Right lobe of liver (tissue), 6 donors: ENCODE measurements around the gene FGD5. TPM values are rescaled to one million over a fixed set of nuclear protein-coding genes. Genes with fewer than 3 reads are reported as not detected.

ENCODE experiments used
- ATAC-seq, 4 donors: fragments of 200-7000 bp; cut with Tn5 transposase; one replicate each; pipeline ENCODE4 v1.9.1; 2020; ENCODE audit warnings: mild to moderate bottlenecking in 4 of 4, moderate library complexity in 4 of 4
- DNase-seq, 3 donors: peaks; one replicate each; pipeline ENCODE4 v3.0.0-alpha.2; 2020
- H3K27ac ChIP-seq, 3 donors: fragments of 200-600 bp; one replicate each; pipeline ENCODE4 v1.8.0; 2022
- H3K27me3 ChIP-seq, 2 donors: fragments of 200-600 bp; one replicate each; pipeline ENCODE4 v1.8.0; 2022
- H3K36me3 ChIP-seq, 4 donors: fragments of 200-600 bp; sonication (generic) in 1 of 4; one replicate each; pipeline versions ENCODE4 v1.5.1 to v1.8.0; 2017 to 2022; ENCODE audit warnings: control low read depth in 1 of 4
- H3K4me1 ChIP-seq, 4 donors: fragments of 200-600 bp; sonication (generic) in 1 of 4; one replicate each; pipeline versions ENCODE4 v1.5.1 to v1.8.0; 2017 to 2022; ENCODE audit warnings: control low read depth in 1 of 4
- H3K4me3 ChIP-seq, 3 donors: fragments of 200-600 bp; one replicate each; pipeline ENCODE4 v1.8.0; 2022
- H3K9me3 ChIP-seq, 4 donors: fragments of 200-600 bp; sonication (generic) in 1 of 4; one replicate each; pipeline versions ENCODE4 v1.5.1 to v1.8.0; 2017 to 2022; ENCODE audit warnings: control low read depth in 1 of 4
- CTCF ChIP-seq, 4 donors: fragments of 200-600 bp in 3 of 4; fragments of 450-650 bp in 1 of 4; IDR thresholded peaks; one replicate each; pipeline versions ENCODE4 v1.5.1 to v1.8.0; 2016 to 2022; ENCODE audit warnings: antibody characterized with exemption in 4 of 4, mild to moderate bottlenecking in 2 of 4
- POLR2A ChIP-seq: fragments of 450-650 bp; IDR thresholded peaks from one replicate; pipeline ENCODE4 v1.6.1; 2017; ENCODE audit warnings: antibody characterized with exemption, mild to moderate bottlenecking
- WGBS: methylation state at CpG from one replicate; pipeline ENCODE4 v1.1.6; 2018; ENCODE audit warnings: low coverage, low lambda C conversion rate; ENCODE audit not compliant: insufficient coverage; ENCODE audit errors: missing lambda C conversion rate; 5-methylcytosine and 5-hydroxymethylcytosine counted together
- intact Hi-C, 2 donors: fragments of 100-400 bp; cut with DNase I; formaldehyde crosslinking; loops; one replicate each; pipeline versions ENCODE4 v1.11.2 to v1.14.1; 2022
- total RNA-seq, 6 experiments: library from RNA; depleted of rRNA in 2 of 6; stranded (reverse); fragments of >200 nt in 2 of 6; fragmentation: NEBNext Ultra II Directional in 3 of 6; extraction: Animal tissue kit (Norgen Biotek cat#: 25700) in 3 of 6; gene quantifications; one replicate each; pipeline versions ENCODE4 v1.1.0 to v1.2.4, GENCODE V29; 2016 to 2023
- donor health status: DM: no; HTN: yes; CAD: no.
- donor health status: DM: no; HTN: no; CAD: no.
- donor health status: DM: no; HTN: no; CAD: no.
- donor health status: DM: no; HTN: yes; CAD: no.
- donor health status: DM: no; HTN: yes; CAD: no.

Gene FGD5
- total RNA-seq, 6 experiments from 2014 or later, result 3.4 to 8.9 (median 5.9) TPM

GRCh38 chr3:14814411-14814871 is 4.3 kb upstream of the FGD5 start:
- no peak for TF ChIP-seq POLR2A
- TF ChIP-seq CTCF (IDR thresholded peaks at IDR 0.05), result peak in 2 of 4 donors; percentile 21 to 24
- H3K4me1 ChIP-seq, result peaks cover 0 to 12% (median 0%) of the 10 kb centered on the region in 4 donors
- DNase-seq, result no peak
- no peaks in the 10 kb centered on the region for H3K9me3 ChIP-seq
- intact Hi-C loops, result no loop called here
- no peak overlapping the region for H3K27ac ChIP-seq
- WGBS, result 20% methylated on average over 3 of the region's 4 CpGs
- no peak overlapping the region for H3K4me3 ChIP-seq
- H3K27me3 ChIP-seq, result peaks cover 0 to 7% of the 10 kb centered on the region in 2 donors
- no peaks in the 10 kb centered on the region for H3K36me3 ChIP-seq
- ATAC-seq, result peak; percentile 20 to 75 (median 51)

GRCh38 chr3:14816359-14816758 is 2.4 kb upstream of the FGD5 start:
- ATAC-seq, result no peak
- DNase-seq, result no peak
- Histone ChIP-seq H3K27me3 (peaks cover 0 to under 1% of the 10 kb centered on the region in 2 donors), H3K27ac (no peak overlapping the region), H3K36me3 (no peaks in the 10 kb centered on the region), H3K9me3 (no peaks in the 10 kb centered on the region), H3K4me3 (no peak overlapping the region), H3K4me1 (peaks cover 0 to 7% (median 0%) of the 10 kb centered on the region in 4 donors)
- intact Hi-C loops, result no loop called here
- no peak for TF ChIP-seq CTCF (IDR thresholded peaks at IDR 0.05)
- no peak for TF ChIP-seq POLR2A
- WGBS, result 70% methylated on average over 3 of the region's 3 CpGs

- no peak overlapping the region for H3K4me3 ChIP-seq
- no peak overlapping the region for H3K27ac ChIP-seq
- H3K4me1 ChIP-seq, result peaks cover 0 to 10% (median 0%) of the 10 kb centered on the region in 4 donors
- no peaks in the 10 kb centered on the region for H3K9me3 ChIP-seq
- ATAC-seq (no peak), DNase-seq (no peak)
- WGBS, result 54% methylated on average over 4 of the region's 10 CpGs
- TF ChIP-seq POLR2A, result no peak
- TF ChIP-seq CTCF (IDR thresholded peaks at IDR 0.05), result no peak
- H3K27me3 ChIP-seq, result no peaks in the 10 kb centered on the region
- no peaks in the 10 kb centered on the region for H3K36me3 ChIP-seq
- intact Hi-C loops, result no loop called here
These were observed 909 bp downstream of the FGD5 start for GRCh38 chr3:14819671-14820070.

GRCh38 chr3:14820156-14820555 is 1.4 kb downstream of the FGD5 start:
- WGBS, result 83% methylated on average over 10 of the region's 17 CpGs
- Histone ChIP-seq H3K27me3 (no peaks in the 10 kb centered on the region), H3K4me3 (no peak overlapping the region), H3K4me1 (peaks cover 0 to 6% (median 0%) of the 10 kb centered on the region in 4 donors), H3K36me3 (no peaks in the 10 kb centered on the region), H3K9me3 (no peaks in the 10 kb centered on the region), H3K27ac (no peak overlapping the region)
- no peak for TF ChIP-seq CTCF (IDR thresholded peaks at IDR 0.05)
- no peak for TF ChIP-seq POLR2A
- DNase-seq, result no peak
- ATAC-seq, result no peak
- intact Hi-C loops, result no loop called here

GRCh38 chr3:14821151-14821550 is 2.4 kb downstream of the FGD5 start:
- intact Hi-C loops, result no loop called here
- WGBS, result 81% methylated on average over 13 of the region's 16 CpGs
- no peak for ATAC-seq
- TF ChIP-seq POLR2A, result no peak
- no peak for TF ChIP-seq CTCF (IDR thresholded peaks at IDR 0.05)
- Histone ChIP-seq H3K4me3 (no peak overlapping the region), H3K27ac (no peak overlapping the region), H3K9me3 (no peaks in the 10 kb centered on the region), H3K4me1 (peaks cover 0 to 6% (median 0%) of the 10 kb centered on the region in 4 donors), H3K36me3 (no peaks in the 10 kb centered on the region), H3K27me3 (no peaks in the 10 kb centered on the region)
- no peak for DNase-seq
